ENCODE data around the gene P2RY12.

Gene P2RY12

GRCh38 chr3:151301787-151302186, 82.8 kb downstream of the P2RY12 start (continued):
- TF ChIP-seq ZNF792 (tag by site-specific recombination; IDR thresholded peaks at IDR 0.05) (no peak), ZNF473 (tag by site-specific recombination; IDR thresholded peaks at IDR 0.05) (no peak), PRDM10 (tag by site-specific recombination; IDR thresholded peaks at IDR 0.05) (no peak), ZNF2 (tag by site-specific recombination; IDR thresholded peaks at IDR 0.05) (no peak), ZNF391 (tag by site-specific recombination; IDR thresholded peaks at IDR 0.05; ENCODE audit: borderline replicate concordance, low read depth) (no peak), ZNF639 (tag by site-specific recombination; IDR thresholded peaks at IDR 0.05) (no peak), PRDM6 (tag by site-specific recombination; IDR thresholded peaks at IDR 0.05) (no peak), ZBTB48 (tag by site-specific recombination; IDR thresholded peaks at IDR 0.05) (no peak)

- ChIA-PET CTCF (no interaction called here), POLR2A (no interaction called here)
- H3K27ac ChIP-seq (ENCODE audit: extremely low read depth, low read depth, low read length), result no peak overlapping the region
These were observed 84.0 kb downstream of the P2RY12 start for GRCh38 chr3:151300539-151300938.

More at GRCh38 chr3:151300539-151300938, 84.0 kb downstream of the P2RY12 start:
- Histone ChIP-seq H3K4me1 (ENCODE audit: control insufficient read depth, insufficient read depth, low read length) (no peaks in the 10 kb centered on the region), H3K4me3 (ENCODE audit: low read depth, low read length) (no peak overlapping the region), H3K9me3 (ENCODE audit: control insufficient read depth, insufficient read depth, low read depth, low read length) (no peaks in the 10 kb centered on the region), H3K36me3 (ENCODE audit: control insufficient read depth in 2 of 2, insufficient read depth in 1 of 2, low read length in 2 of 2) (no peaks in the 10 kb centered on the region)
- TF ChIP-seq ZNF148 (tag by site-specific recombination; IDR thresholded peaks at IDR 0.05; ENCODE audit: borderline replicate concordance), result no peak
- TF ChIP-seq ZNF530 (tag by site-specific recombination; IDR thresholded peaks at IDR 0.05; ENCODE audit: low read depth), result no peak
- no peak for TF ChIP-seq ZNF677 (tag by site-specific recombination; IDR thresholded peaks at IDR 0.05)
- no peak for TF ChIP-seq ZNF366 (tag by site-specific recombination; conservative IDR thresholded peaks at IDR 0.05)
- TF ChIP-seq ZNF747 (tag by site-specific recombination; IDR thresholded peaks at IDR 0.05), result no peak
- TF ChIP-seq ZNF16 (tag by site-specific recombination; IDR thresholded peaks at IDR 0.05; ENCODE audit: low read depth), result no peak
- TF ChIP-seq PRDM4 (tag by site-specific recombination; IDR thresholded peaks at IDR 0.05), result no peak
- no peak for TF ChIP-seq ZNF624 (tag by site-specific recombination; IDR thresholded peaks at IDR 0.05)

Data from HEK293 (cell line).